NCI-H345 treated with DMSO at 0.1 percent for 48 hours (cell line): Measurements from ENCODE around the gene C9orf50.

Experiments used
- DNase-seq: peaks from one replicate; lab custom pipeline; 2025; ENCODE audit not compliant: unreplicated experiment; lab: John Stamatoyannopoulos, UW

The C9orf50 gene

GRCh38 chr9:129572052-129572425 is 48.9 kb downstream of the C9orf50 start:
- no peak for DNase-seq

GRCh38 chr9:129571298-129572051 is 49.4 kb downstream of the C9orf50 start:
- DNase-seq: no peak

- no peak for DNase-seq
Measured at GRCh38 chr9:129570450-129571297, 50.2 kb downstream of the C9orf50 start.

GRCh38 chr9:129569502-129570449 is 51.1 kb downstream of the C9orf50 start:
- DNase-seq: no peak

GRCh38 chr9:129568560-129569501 is 52.1 kb downstream of the C9orf50 start:
- DNase-seq: no peak

- no peak for DNase-seq
Measured at GRCh38 chr9:129567842-129568559, 52.9 kb downstream of the C9orf50 start.

- no peak for DNase-seq
Measured at GRCh38 chr9:129567329-129567728, 53.6 kb downstream of the C9orf50 start.

- DNase-seq: no peak
Measured at GRCh38 chr9:129566563-129567266, 54.2 kb downstream of the C9orf50 start.

GRCh38 chr9:129562917-129563316 is 58.0 kb downstream of the C9orf50 start:
- DNase-seq: no peak

GRCh38 chr9:129562514-129562913 is 58.4 kb downstream of the C9orf50 start:
- no peak for DNase-seq
